DMS 273 treated with DMSO at 0.1 percent for 48 hours (cell line): ENCODE data around the gene TAOK3.
"Not testable (repeated sequence)": the region's sequence is repeated elsewhere in the genome, so short reads cannot be mapped to it uniquely, and the experiment has no call there.

ENCODE experiments used
- DNase-seq: peaks from one replicate; lab custom pipeline; 2025; lab: John Stamatoyannopoulos, UW

Gene TAOK3

DNA sequence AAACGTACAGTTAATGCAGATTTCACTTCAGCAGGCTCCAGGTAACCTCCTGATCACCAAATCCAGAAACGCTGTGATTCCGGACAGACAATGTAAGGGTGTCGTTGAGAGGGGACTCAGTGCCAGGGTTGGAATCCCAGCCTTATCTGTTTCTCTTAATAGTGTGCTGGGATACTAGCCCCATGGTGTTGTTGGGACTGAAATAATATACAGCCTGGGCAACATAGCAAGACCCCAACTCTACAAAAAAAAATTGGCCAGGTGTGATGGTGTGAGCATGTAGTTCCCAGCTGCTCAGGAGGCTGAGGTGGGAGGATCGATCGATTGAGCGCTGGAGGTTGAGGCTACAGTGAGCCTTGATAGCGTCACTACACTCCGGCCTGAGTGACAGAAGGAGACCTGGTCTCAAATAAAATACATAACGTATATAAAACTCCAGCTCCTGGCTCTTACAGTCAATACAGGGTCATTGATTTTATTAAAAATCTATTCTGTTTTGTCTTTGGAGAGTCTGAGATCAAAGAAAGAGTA lies 235.5 kb downstream of the TAOK3 start:
- no peak for DNase-seq

DNA sequence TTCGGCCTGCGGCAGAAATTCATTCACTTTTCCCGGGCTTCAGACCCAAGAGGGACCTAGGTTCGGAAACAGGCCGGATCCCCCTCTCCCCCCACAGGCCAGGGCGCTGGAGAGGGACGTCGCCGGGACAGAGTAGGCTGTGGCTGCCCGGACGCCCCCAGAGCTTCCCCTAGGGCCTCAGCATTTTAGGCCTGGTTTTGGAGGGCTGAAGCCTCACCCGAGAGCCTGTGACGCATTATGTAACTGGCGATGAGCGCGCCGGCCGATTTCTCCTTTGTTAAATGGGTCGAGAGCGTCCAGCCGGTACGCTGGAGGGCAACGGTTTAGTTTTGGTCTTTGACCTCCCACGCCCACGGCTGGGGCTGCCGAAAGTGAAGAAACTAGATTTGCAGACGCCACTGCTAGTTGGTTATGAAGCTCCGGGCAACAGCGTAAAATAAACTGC lies 236.1 kb downstream of the TAOK3 start:
- DNase-seq: no peak

DNA sequence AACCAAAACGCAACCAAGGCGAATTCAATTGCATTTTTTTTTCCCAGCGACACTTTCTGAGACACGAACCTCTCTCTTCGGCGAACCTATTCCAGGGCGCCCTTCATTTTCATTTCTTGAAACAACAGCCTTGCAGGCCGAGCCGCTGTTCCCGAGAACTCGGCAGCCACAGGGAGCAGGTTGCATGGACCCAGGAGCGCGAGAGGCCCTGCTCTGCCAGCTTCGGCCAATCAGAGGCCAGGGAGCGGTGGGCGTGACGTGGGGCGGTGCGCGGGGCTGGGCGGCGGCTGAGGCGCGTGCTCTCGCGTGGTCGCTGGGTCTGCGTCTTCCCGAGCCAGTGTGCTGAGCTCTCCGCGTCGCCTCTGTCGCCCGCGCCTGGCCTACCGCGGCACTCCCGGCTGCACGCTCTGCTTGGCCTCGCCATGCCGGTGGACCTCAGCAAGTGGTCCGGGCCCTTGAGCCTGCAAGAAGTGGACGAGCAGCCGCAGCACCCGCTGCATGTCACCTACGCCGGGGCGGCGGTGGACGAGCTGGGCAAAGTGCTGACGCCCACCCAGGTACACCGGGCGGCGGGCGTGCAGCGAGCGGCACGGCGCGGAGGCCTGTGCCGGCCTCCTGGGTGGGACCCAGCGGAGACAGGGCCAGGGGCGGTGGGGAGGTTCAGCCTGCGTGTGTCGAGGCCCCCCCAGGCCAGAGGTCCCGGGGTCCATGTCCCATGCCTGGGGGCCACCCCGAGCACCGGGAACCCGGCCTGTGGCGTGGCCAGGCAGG lies 236.7 kb downstream of the TAOK3 start, which contains the start of gene PEBP1:
PEBP1 (plus strand) TSS at position 337 of the 771 bp plus-strand sequence; CDS start at position 423, 86 bp downstream.
- peak; percentile 79 for DNase-seq

DNA sequence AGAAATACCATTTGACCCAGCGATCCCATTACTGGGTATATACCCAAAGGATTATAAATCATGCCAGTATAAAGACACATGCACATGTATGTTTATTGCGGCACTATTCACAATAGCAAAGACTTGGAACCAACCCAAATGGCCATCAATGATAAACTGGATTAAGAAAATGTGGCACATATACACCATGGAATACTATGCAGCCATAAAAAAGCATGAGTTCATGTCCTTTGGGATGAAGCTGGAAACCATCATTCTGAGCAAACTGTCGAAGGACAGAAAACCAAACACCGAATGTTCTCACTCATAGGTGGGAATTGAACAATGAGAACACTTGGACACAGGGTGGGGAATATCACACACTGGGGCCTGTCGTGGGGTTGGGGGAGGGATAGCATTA lies 243.3 kb downstream of the TAOK3 start:
- not testable (repeated sequence) for DNase-seq

DNA sequence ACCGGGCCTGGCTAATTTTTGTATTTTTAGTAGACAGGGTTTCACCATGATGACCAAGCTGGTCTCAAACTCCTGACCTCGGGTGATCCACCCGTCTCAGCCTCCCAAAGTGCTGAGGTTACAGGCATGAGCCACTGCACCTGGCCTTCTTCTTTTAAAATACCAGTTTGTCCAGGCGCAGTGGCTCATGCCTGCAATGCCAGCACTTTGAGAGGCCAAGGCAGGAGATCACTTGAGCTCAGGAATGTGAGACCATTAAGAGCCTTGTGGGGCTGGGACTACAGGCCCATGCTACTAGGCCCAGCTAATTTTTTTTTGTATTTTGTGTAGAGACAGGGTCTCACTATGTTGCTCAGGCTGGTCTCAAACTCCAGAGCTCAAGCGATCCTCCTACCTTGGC lies 244.8 kb downstream of the TAOK3 start:
- DNase-seq: no peak

DNA sequence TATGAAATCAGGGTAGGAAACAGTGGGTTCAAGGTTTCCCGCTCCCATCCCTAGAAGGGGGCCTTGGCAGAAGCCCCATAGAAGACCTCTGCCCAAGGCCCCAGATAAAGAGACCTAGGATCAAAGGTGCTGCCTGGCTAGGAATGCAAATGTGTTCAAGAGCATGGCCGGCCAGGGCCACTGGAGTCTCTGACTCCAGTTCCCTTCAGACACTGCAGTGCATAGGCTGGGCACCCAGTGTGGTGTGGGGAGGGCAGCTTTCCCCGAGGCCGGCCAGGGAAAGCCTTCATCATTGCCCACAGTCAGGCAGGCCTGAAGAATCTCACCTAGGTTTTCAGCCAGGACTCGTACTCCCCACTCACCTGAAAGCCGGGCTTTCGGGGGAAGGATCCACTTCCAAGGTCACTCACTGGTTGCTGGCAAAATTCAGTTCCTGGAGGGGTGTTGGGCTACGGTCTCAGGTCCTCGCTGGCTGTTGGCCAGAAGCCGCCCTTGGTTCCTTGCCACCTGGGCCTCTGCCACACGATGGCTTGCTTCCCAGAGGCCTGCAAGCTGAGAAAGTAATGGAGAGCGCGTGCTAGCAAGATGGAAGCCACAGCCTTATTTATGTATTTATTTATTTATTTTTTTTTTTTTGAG lies 246.5 kb downstream of the TAOK3 start:
- no peak for DNase-seq

DNA sequence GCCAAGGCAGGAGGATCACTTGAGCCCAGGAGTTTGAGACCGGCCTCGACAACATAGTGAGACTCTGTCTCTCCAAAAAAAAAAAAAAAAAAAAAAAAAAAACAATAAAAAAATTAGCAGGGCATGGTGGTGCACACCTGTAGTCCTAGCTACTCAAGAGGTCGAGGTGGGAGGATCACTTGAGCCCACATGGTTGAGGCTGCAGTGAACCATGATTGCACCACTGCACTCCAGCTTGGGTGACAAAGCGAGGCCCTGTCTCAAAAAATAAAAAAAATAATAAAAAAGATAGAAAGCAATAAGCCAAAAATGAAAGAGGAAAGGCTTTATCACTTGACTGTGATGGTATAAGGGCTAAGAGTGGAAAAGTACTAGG lies 247.0 kb downstream of the TAOK3 start:
- DNase-seq: no peak

DNA sequence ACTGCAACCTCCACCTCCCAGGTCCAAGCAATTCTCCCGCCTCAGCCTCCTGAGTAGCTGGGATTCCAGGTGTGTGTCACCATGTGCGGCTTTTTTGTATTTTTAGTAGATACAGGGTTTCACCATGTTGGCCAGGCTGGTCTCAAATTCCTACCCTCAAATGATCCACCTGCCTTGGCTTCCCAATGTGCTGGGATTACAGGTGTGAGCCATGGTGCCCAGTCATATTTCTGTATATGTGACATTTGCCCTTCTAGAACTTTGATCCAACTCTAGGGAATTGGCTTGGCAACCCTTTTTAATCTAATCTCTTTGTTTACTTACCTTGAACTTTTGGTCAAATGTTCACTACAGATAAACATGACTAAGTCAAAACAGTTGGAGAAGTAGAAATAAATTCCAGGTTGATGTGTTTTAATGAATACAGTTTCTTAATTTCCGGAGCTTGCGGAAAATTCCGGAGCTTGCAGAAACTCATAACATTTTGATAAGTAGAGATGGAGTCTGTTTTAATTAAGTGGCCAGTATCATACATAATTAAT lies 248.3 kb downstream of the TAOK3 start:
- DNase-seq: no peak

DNA sequence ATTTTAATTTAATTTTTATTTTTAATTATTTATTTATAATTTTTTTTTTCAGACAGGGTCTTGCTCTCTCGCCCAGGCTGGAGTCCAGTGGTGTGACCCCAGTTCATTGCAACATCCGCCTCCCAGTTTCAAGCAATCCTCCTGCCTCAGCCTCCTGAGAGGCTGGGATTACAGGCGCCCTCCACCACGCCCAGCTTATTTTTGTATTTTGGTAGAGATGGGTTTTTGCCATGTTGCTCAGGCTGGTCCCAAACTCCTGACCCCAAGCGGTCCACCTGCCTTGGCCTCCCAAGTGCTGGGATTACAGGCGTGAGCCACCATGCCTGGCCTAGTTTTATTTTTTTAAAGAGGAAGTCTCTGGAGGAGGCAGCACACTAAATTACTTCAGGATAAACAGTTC lies 250.4 kb downstream of the TAOK3 start:
- no peak for DNase-seq

DNA sequence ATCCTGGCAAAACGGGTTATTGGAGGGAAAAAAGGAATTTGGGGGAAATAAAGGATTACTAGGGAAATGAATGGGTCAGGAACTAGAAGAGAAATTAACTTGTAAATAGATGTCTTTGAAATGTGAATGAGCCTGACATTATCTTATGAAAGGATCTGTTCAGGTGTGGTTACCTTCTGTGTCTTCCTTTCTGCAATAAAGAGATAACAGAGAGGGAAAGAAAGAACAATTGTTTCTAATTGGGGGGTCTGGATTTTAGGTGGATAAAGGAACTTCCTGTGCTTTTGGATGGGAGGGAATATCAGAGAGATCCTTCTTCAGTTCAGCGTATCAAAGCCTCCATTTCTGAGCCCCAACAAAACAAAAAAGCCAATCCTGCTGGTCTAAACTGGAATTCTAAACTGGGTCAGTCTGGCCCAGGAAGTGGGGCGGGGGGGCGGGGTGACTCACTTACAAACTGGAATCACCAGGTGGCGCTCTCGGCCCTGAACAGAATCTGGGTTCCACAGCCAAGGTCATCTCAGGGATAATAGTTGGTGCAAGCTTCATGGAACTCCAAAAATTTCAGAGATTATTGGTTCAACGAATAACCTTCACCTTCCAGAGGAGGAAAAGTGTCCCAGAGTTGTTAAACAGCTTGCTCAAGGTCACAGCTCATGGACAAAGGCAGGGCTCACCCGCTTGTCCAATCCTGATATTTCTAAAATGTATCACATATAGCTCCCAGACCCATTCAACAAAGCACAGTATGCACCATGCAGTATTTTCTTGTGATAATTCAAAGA lies 251.9 kb downstream of the TAOK3 start:
- no peak for DNase-seq

DNA sequence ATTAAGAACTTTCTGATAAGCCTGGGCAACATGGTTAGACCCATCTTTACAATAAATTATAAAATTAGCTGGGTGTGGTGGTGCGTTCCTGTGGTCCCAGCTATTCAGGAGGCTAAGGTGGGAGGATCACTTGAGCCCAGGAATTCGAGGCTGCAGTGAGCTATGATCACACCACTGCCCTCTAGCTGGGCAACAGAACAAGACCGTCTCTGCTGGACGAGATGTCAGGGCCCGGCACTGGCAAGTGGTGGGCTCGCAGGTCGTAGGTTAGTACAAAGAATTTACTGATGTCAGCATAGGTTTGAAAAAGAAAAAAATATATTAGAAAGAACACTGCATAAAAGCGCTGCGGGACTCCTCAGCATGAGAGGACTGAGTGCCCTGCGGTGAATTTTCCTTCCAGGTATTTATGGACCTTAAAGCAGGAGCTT lies 253.2 kb downstream of the TAOK3 start:
- DNase-seq: no peak

DNA sequence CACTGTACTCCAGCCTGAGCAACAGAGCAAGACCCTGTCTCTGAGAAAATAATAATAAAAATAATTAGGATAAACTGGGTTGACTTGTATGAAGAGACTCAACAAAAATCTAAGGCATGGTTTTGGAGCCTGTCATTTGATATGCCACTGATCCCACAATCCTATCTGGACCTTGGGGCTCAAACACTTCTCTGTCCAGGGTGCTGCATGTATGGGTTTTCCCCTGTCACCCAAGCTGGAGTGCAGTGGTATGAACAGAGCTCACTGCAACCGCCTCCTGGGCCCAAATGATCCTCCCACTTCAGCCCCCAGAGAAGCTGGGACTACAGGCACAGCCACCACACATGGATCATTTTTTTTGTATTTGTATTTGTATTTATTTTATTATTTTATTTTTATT lies 263.6 kb downstream of the TAOK3 start:
- no peak for DNase-seq

DNA sequence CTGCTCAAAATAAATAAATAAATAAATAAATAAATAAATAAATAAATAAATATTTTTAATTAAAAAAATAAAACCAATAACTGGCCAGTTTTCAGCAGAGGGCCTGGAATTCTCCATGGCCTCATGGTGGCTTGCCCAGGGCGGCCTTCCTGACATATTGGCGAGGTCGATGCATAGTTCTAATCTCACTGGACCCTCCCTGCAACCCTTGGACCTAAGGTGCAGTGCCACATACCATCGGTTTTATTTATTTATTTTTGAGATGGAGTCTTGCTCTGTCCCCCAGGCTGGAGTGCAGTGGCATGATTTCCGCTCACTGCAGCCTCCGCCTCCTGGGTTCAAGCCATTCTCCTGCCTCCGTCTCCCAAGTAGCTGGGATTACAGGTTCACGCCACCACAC lies 265.0 kb downstream of the TAOK3 start:
- no peak for DNase-seq

DNA sequence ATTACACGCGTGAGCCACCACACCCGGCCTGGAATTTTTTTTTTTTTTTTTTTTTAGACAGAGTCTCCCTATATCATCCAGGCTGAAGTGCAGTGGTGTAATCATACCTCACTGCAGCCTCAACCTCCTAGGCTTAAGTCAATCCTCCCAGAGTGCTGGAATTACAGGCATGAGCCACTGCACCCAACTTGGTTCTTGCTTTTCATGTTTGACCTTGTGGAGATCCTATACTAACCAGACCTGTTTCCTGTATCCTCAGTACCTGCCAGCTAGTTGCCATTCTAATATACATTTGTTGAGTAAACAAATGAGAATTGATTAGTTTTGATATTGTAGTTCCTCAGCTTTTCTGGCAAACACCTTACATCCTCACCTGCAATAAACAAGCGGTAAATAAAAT lies 265.7 kb downstream of the TAOK3 start:
- DNase-seq: no peak

DNA sequence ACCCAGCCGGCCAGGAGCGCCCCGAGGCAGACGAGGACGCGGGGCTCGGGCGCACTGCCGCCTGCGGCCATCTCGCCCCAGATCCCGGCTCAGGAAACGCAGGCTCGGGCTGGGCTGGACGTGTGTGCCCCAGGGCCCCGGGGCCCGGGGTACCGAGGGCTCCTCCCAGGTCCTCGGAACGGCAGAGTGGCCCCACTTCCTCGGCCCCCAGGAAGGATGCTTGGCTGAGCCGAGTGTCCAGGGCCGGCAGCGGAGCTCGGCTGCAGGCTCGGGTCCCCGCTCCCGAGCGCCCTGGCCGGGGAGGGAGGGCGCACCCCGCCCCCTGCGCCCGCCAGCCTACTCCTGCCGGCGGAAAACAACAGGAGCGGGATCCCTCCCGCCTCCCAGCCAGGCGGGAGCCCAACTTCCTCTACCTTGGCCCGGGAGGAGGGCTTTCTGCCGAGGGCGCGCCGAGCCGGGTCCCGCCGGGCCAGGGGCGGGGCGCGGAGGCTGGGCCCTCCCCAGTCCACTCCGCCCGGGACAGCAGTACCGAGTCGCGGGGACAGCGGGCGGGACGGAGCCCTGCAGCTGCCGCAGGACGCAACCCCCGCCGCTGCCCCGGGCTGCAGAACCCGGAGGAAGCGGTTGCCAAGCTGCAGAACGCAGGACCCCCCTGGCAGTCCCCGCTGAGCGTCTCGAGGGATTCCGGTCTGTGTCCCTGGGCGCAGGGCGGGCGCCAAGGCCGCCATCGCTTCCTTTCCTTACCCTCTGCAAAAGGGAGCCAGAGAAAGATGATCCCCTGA lies 268.9 kb downstream of the TAOK3 start, which contains the start of gene VSIG10:
VSIG10 (minus strand) TSS at position 411 of the 782 bp plus-strand sequence; CDS start at position 71, 340 bp downstream.
- DNase-seq: peak; percentile 9

DNA sequence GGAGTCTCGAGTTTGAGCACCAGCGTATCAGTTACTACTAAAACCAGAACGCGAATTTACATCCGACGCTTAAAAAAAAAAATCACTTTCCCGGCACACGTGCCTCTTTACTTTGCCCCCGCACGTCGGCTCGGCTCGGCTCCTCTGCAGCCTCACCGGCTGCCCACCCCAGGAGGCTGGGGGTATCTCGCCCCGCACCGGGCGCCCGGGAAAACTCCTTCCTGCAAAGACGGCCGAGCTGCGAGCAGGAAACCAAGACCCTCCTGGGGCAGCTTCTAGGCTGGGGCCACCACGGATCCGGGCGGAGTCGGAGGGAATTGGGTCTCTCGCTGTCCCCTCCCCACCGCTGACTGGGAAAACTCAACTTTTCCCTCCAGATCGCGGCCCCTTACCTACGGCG lies 269.5 kb downstream of the TAOK3 start:
- DNase-seq: no peak

DNA sequence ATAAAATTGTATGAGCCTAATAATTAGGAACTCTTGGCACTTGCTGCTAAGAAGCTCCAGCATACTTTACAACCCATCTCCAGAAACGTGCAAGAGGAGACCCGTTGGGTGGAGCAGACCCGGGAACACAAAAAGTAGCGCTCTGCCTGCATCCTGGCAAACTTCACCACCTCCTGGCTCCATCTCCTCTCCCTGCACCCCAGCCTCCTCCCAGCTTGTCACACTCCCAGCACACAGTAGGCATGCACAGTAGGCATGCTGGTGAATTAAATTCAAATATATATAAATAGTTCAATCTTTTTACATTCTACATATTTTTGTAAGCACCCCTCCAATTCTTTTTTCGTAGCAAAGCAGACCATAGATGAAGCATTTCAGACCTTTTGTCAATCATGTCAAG lies 270.1 kb downstream of the TAOK3 start:
- no peak for DNase-seq

DNA sequence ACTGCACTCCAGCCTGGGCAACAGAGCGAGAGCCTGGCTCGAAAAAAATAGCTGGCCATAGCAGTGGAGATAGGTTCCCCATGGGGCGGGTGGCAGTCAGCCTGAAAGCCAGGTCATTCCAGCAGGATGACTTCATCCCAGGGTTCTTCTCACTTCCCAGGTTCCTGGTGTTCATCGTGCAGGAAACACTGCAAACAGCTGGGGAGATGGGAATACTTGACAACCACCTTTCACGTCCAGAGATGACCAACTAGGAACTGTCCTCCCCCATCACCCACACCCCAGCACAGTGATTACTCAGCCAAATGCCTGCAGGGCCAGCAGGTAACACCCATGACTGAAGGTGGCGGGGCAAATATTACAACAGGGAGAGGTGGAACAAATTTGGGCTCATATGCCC lies 270.6 kb downstream of the TAOK3 start:
- DNase-seq: no peak

DNA sequence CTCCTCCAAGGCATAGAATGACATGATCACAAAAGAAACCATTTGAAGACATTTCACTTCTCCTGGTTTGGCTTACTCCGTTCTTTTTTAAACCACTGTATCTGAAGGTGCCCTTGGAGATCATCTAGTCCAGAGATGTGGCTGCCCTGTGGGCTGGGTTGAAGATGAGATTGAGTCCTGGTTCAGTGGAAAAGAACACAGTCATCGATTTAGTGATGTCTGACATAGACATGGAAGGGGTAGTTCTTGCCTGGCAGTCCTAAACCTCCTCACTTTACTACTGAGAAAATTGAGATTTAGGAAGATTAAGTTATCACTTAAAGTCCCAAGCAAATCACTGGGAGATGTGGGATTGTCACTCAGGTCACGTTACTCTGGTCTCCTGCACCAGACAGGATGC lies 271.7 kb downstream of the TAOK3 start:
- DNase-seq: no peak
